H1 (cell line): ENCODE data around the gene MYL5. TPM values are rescaled to one million over a fixed set of nuclear protein-coding genes. Genes with fewer than 3 reads are reported as not detected.

Experiments used
- CTCF ChIA-PET: fragments of 300-600 bp; sonication (Branson Sonifier 250); formaldehyde crosslinking; loops from one replicate; lab custom pipeline; 2021; ENCODE audit not compliant: partially characterized antibody; lab: Charles Lee
- POLR2A ChIA-PET: fragments of 300-600 bp; sonication (Branson Sonifier 250); formaldehyde crosslinking; loops from one replicate; lab custom pipeline; 2021; ENCODE audit warnings: inconsistent platforms; ENCODE audit not compliant: partially characterized antibody; lab: Charles Lee
- DNase-seq, 2 experiments: peaks; one replicate each; pipeline versions ENCODE4 v3.0.0 to v3.0.0-alpha.2; 2010 to 2022; ENCODE audit warnings: low spot score in 2 of 2, low read depth in 1 of 2, mixed read lengths in 1 of 2
- FAIRE-seq: peaks from 2 replicates; lab custom pipeline; 2011; peaks lifted over from hg19 to GRCh38; lab: Jason Lieb, UNC
- H2AFZ ChIP-seq: 2 replicates; pipeline ENCODE4 v1.8.1; 2012; ENCODE audit warnings: low read length, inconsistent platforms
- H2AK5ac ChIP-seq: 2 replicates; pipeline ENCODE4 v1.6.1; 2013; ENCODE audit warnings: low read depth, low read length
- H2BK120ac ChIP-seq: replicated peaks from 2 replicates; pipeline ENCODE3; 2013; ENCODE audit warnings: low read depth, low read length, inconsistent platforms
- H2BK12ac ChIP-seq: 2 replicates; pipeline ENCODE4 v1.6.1; 2013; ENCODE audit warnings: low read depth, low read length
- H2BK15ac ChIP-seq: 2 replicates; pipeline ENCODE4 v1.6.1; 2013; ENCODE audit warnings: low read length
- H2BK20ac ChIP-seq: 2 replicates; pipeline ENCODE4 v1.6.1; 2013; ENCODE audit warnings: low read length
- H2BK5ac ChIP-seq: 2 replicates; pipeline ENCODE4 v1.6.1; 2013; ENCODE audit warnings: low read depth, low read length
- H3K14ac ChIP-seq: 2 replicates; pipeline ENCODE4 v1.6.1; 2013; ENCODE audit warnings: inconsistent platforms; ENCODE audit not compliant: insufficient read length
- H3K18ac ChIP-seq: 2 replicates; pipeline ENCODE4 v1.6.1; 2013; ENCODE audit warnings: low read length; ENCODE audit errors: extremely low read depth
- H3K23ac ChIP-seq: 2 replicates; pipeline ENCODE4 v1.6.1; 2013; ENCODE audit warnings: inconsistent platforms; ENCODE audit not compliant: insufficient read length
- H3K23me2 ChIP-seq: 2 replicates; pipeline ENCODE4 v1.6.1; 2013; ENCODE audit warnings: low read depth, low read length
- H3K27ac ChIP-seq: 2 replicates; pipeline ENCODE4 v1.6.1; 2011; ENCODE audit warnings: low read depth, low read length, inconsistent platforms
- H3K27me3 ChIP-seq, 4 experiments: replicated peaks in 1 of 4; 1 replicate in 1 of 4; 2 replicates in 3 of 4; pipeline versions ENCODE4 v1.6.1 to v1.8.1; 2011 to 2013; ENCODE audit warnings: low read length in 3 of 4, mild to moderate bottlenecking in 3 of 4, inconsistent platforms in 2 of 4, mixed read lengths in 2 of 4, moderate library complexity in 1 of 4; ENCODE audit not compliant: control insufficient read depth in 3 of 4, insufficient read depth in 3 of 4; ENCODE audit errors: extremely low read depth in 1 of 4
- H3K36me3 ChIP-seq, 4 experiments: 2 replicates each; pipeline versions ENCODE4 v1.6.1 to v1.8.1; 2011 to 2013; ENCODE audit warnings: mild to moderate bottlenecking in 4 of 4, low read length in 3 of 4, moderate library complexity in 2 of 4, control low read depth in 1 of 4, inconsistent platforms in 1 of 4; ENCODE audit not compliant: insufficient read depth in 4 of 4, control insufficient read depth in 2 of 4
- H3K4ac ChIP-seq: replicated peaks from 2 replicates; pipeline ENCODE3; 2013; ENCODE audit warnings: low read length, low read depth, mixed read lengths, inconsistent platforms; ENCODE audit not compliant: insufficient read length
- H3K4me1 ChIP-seq, 4 experiments: replicated peaks in 1 of 4; 1 replicate in 1 of 4; 2 replicates in 3 of 4; pipeline versions ENCODE4 v1.6.1 to v1.8.1; 2011 to 2013; ENCODE audit warnings: low read length in 3 of 4, inconsistent platforms in 2 of 4, mixed read lengths in 1 of 4; ENCODE audit not compliant: insufficient read depth in 4 of 4, control insufficient read depth in 3 of 4
- H3K4me2 ChIP-seq, 2 experiments: 2 replicates each; pipeline versions ENCODE4 v1.6.1 to v1.8.1; 2011 to 2013; ENCODE audit warnings: low read depth in 2 of 2, low read length in 2 of 2, control low read depth in 1 of 2, inconsistent platforms in 1 of 2, mild to moderate bottlenecking in 1 of 2; ENCODE audit not compliant: insufficient read depth in 1 of 2
- H3K4me3 ChIP-seq, 4 experiments: fragments of 200-600, 300-600 bp in 1 of 4; sonication (generic), shearing (Covaris generic), sonication (Bioruptor Twin) in 1 of 4; 2 replicates each; pipeline versions ENCODE4 v1.5.1 to v1.8.1; 2011 to 2016; ENCODE audit warnings: low read length in 4 of 4, low read depth in 3 of 4, control low read depth in 2 of 4, inconsistent platforms in 2 of 4, mild to moderate bottlenecking in 2 of 4, mixed read lengths in 1 of 4, moderate library complexity in 1 of 4; ENCODE audit not compliant: insufficient read depth in 2 of 4; ENCODE audit errors: extremely low read depth in 1 of 4
- H3K56ac ChIP-seq: replicated peaks from 2 replicates; pipeline ENCODE3; 2013; ENCODE audit warnings: low read depth, mild to moderate bottlenecking, mixed read lengths, low read length, inconsistent platforms; ENCODE audit not compliant: insufficient read length
- H3K79me1 ChIP-seq: 2 replicates; pipeline ENCODE4 v1.6.1; 2013; ENCODE audit warnings: low read depth, low read length, control low read depth
- H3K79me2 ChIP-seq, 2 experiments: 2 replicates each; pipeline versions ENCODE4 v1.6.1 to v1.8.1; 2012 to 2013; ENCODE audit warnings: low read length in 2 of 2, mild to moderate bottlenecking in 2 of 2, inconsistent platforms in 1 of 2; ENCODE audit not compliant: insufficient read depth in 2 of 2, control insufficient read depth in 1 of 2
- H3K9ac ChIP-seq, 4 experiments: replicated peaks in 1 of 4; 1 replicate in 1 of 4; 2 replicates in 3 of 4; pipeline versions ENCODE4 v1.6.1 to v1.8.1; 2011 to 2013; ENCODE audit warnings: low read depth in 3 of 4, low read length in 3 of 4, control low read depth in 2 of 4, mild to moderate bottlenecking in 2 of 4, moderate library complexity in 2 of 4, inconsistent platforms in 1 of 4; ENCODE audit errors: extremely low read depth in 1 of 4
- H3K9me3 ChIP-seq, 2 experiments: 2 replicates each; pipeline versions ENCODE4 v1.6.1 to v1.8.1; 2012 to 2013; ENCODE audit warnings: mild to moderate bottlenecking in 2 of 2, moderate library complexity in 2 of 2, control low read depth in 1 of 2, inconsistent platforms in 1 of 2, low read depth in 1 of 2, low read length in 1 of 2, mixed read lengths in 1 of 2; ENCODE audit not compliant: insufficient read depth in 2 of 2
- H4K20me1 ChIP-seq, 2 experiments: replicated peaks in 1 of 2; 2 replicates each; pipeline versions ENCODE3 to v1.8.1; 2011 to 2013; ENCODE audit warnings: inconsistent platforms in 2 of 2, low read length in 2 of 2, mild to moderate bottlenecking in 1 of 2; ENCODE audit not compliant: insufficient read depth in 2 of 2, control insufficient read depth in 1 of 2
- H4K5ac ChIP-seq: 2 replicates; pipeline ENCODE4 v1.6.1; 2013; ENCODE audit warnings: low read length, low read depth, mixed read lengths, inconsistent platforms; ENCODE audit not compliant: insufficient read length
- H4K8ac ChIP-seq: 2 replicates; pipeline ENCODE4 v1.8.0; 2013; ENCODE audit warnings: mild to moderate bottlenecking, moderate library complexity, low read length, inconsistent platforms; ENCODE audit not compliant: insufficient read depth; ENCODE audit errors: extremely low read depth
- H4K91ac ChIP-seq: replicated peaks from 2 replicates; pipeline ENCODE3; 2013; ENCODE audit warnings: low read length, mixed read lengths, inconsistent platforms; ENCODE audit not compliant: insufficient read length
- EGR1 ChIP-seq: IDR thresholded peaks from 2 replicates; pipeline ENCODE4 v1.6.1; 2011; ENCODE audit warnings: low read depth, low read length, borderline replicate concordance
- KDM1A ChIP-seq: fragments of 200-600, 300-600 bp; sonication (generic); IDR thresholded peaks from 2 replicates; pipeline ENCODE4 v1.7.1; 2016; ENCODE audit warnings: mild to moderate bottlenecking, low read length, borderline replicate concordance
- RAD21 ChIP-seq, 2 experiments: IDR thresholded peaks in 1 of 2; conservative IDR thresholded peaks in 1 of 2; 2 replicates each; pipeline ENCODE4 v1.6.1; 2011; ENCODE audit warnings: low read depth in 2 of 2, low read length in 2 of 2, improper control_type of control experiment in 1 of 2, inconsistent platforms in 1 of 2, mild to moderate bottlenecking in 1 of 2, moderate library complexity in 1 of 2
- SIRT6 ChIP-seq: IDR thresholded peaks from one replicate; pipeline ENCODE4 v1.7.1; 2012; ENCODE audit warnings: low read length, inconsistent platforms
- SP1 ChIP-seq: IDR thresholded peaks from 2 replicates; pipeline ENCODE4 v1.6.1; 2011; ENCODE audit warnings: low read depth, low read length
- SP2 ChIP-seq: IDR thresholded peaks from 2 replicates; pipeline ENCODE4 v1.6.1; 2012; ENCODE audit warnings: mild to moderate bottlenecking, low read length, inconsistent platforms
- SRF ChIP-seq: IDR thresholded peaks from 2 replicates; pipeline ENCODE4 v1.6.1; 2011; ENCODE audit warnings: mild to moderate bottlenecking, low read depth, low read length, moderate library complexity
- TBP ChIP-seq: IDR thresholded peaks from 2 replicates; pipeline ENCODE4 v1.6.1; 2011; ENCODE audit warnings: low read depth, low read length, improper control_type of control experiment
- TCF12 ChIP-seq: IDR thresholded peaks from 2 replicates; pipeline ENCODE4 v1.6.1; 2011; ENCODE audit warnings: low read depth, mild to moderate bottlenecking, low read length
- YY1 ChIP-seq: IDR thresholded peaks from 2 replicates; pipeline ENCODE4 v1.6.1; 2011; ENCODE audit warnings: low read depth, mild to moderate bottlenecking, low read length
- WGBS, 2 experiments: shearing (Covaris generic) in 1 of 2; methylation state at CpG; one replicate each; pipeline versions ENCODE4 v1.1.6 to v1.1.7; 2013 to 2015; ENCODE audit warnings: low lambda C conversion rate in 2 of 2, mixed read lengths in 2 of 2, inconsistent platforms in 1 of 2, low coverage in 1 of 2, missing lambda C conversion rate in 1 of 2; ENCODE audit not compliant: insufficient replicate concordance in 2 of 2, insufficient coverage in 1 of 2, insufficient read length in 1 of 2; ENCODE audit errors: extremely low coverage in 1 of 2, missing lambda C conversion rate in 1 of 2; 5-methylcytosine and 5-hydroxymethylcytosine counted together
- polyA plus RNA-seq, 7 experiments: library from polyadenylated mRNA; depleted of rRNA in 3 of 7; stranded (reverse) in 5 of 7; unstranded in 2 of 7; fragments of >200 nt in 5 of 7; fragments of 200-250 nt in 2 of 7; gene quantifications; 1 replicate in 5 of 7; 2 replicates in 1 of 7; 4 replicates in 1 of 7; pipeline versions ENCODE4 v1.2.1 to v1.2.3, GENCODE V29; 2011 to 2013; ENCODE audit warnings: missing spikeins in 2 of 7, mixed read lengths in 2 of 7
- total RNA-seq: library from RNA; stranded (reverse); fragmentation: NEBNext Ultra II Directional; extraction: Animal tissue kit (Norgen Biotek cat#: 25700); gene quantifications from 2 replicates; pipeline ENCODE4 v1.2.1, GENCODE V29; 2021

Gene MYL5
- total and polyA plus RNA-seq, 2 of the 8 experiments (the other 6 are each of a cell fraction or from before 2014, with no cell fraction given): 5.7 to 6.8 TPM

- no peak overlapping the region for H2BK5ac ChIP-seq
- no peak for TF ChIP-seq SIRT6
- no peak for TF ChIP-seq SP1
- no peak for TF ChIP-seq RAD21 (IDR thresholded peaks at IDR 0.05 in 1 of 2, conservative IDR thresholded peaks at IDR 0.05 in 1 of 2; ENCODE audit: low read depth in 2 of 2, low read length in 2 of 2)
- TF ChIP-seq SP2: no peak
- no peak for TF ChIP-seq SRF
- TF ChIP-seq TBP: no peak
- no peak for TF ChIP-seq YY1
- TF ChIP-seq EGR1: no peak
- no peak for TF ChIP-seq TCF12
- no peak for TF ChIP-seq KDM1A
- peaks cover 0 to 11% (median 0%) of the 10 kb centered on the region in 4 experiments; a peak in 2 of 7 replicates for H3K27me3 ChIP-seq
- no peak overlapping the region for H2AFZ ChIP-seq
- no peak overlapping the region for H3K23ac ChIP-seq
- H3K4ac ChIP-seq: no peak overlapping the region
- H3K23me2 ChIP-seq: peaks cover under 1% of the 10 kb centered on the region; the same call in 1 of the 2 replicates
- no peak overlapping the region for H4K91ac ChIP-seq
- no peak for DNase-seq
- H3K9me3 ChIP-seq: no peaks in the 10 kb centered on the region
- no peak overlapping the region for H2BK120ac ChIP-seq
- no peak overlapping the region for H3K18ac ChIP-seq
- H2AK5ac ChIP-seq: no peak overlapping the region
- H3K4me2 ChIP-seq: no peak overlapping the region
- no peaks in the 10 kb centered on the region for H3K4me1 ChIP-seq
- no peak overlapping the region for H3K56ac ChIP-seq
- H3K9ac ChIP-seq: no peak overlapping the region
- H4K5ac ChIP-seq: no peak overlapping the region
- no peak for FAIRE-seq
- ChIA-PET CTCF (no interaction called here), POLR2A (interaction anchor here (0.6 to 1.5 kb wide), 3 partner anchors 10 to 16 kb away, joined by 3 to 5 read pairs (median 3); no protein-coding TSS in a partner anchor)
- H4K20me1 ChIP-seq: peaks cover 0 to 17% of the 10 kb centered on the region in 2 experiments
- no peaks in the 10 kb centered on the region for H3K79me2 ChIP-seq
- H3K4me3 ChIP-seq: no peak overlapping the region
- WGBS, 2 experiments: 84% methylated on average over 23 of the region's 26 CpGs; no CpG with 5 or more reads in 1 of the 2 experiments
- H3K36me3 ChIP-seq: no peaks in the 10 kb centered on the region; a peak in 1 of 8 replicates
- no peak overlapping the region for H4K8ac ChIP-seq
- no peak overlapping the region for H2BK15ac ChIP-seq
- no peak overlapping the region for H3K14ac ChIP-seq
- no peak overlapping the region for H3K27ac ChIP-seq
- H2BK12ac ChIP-seq: no peak overlapping the region
- no peaks in the 10 kb centered on the region for H3K79me1 ChIP-seq
- no peak overlapping the region for H2BK20ac ChIP-seq
Measured at GRCh38 chr4:655464-656151, 18.7 kb upstream of the MYL5 start.
